Measurements from ENCODE around the gene RCN1. TPM values are rescaled to one million over a fixed set of nuclear protein-coding genes. Genes with fewer than 3 reads are reported as not detected.

The RCN1 gene
- total and polyA plus RNA-seq, 4 donors: 35.9 to 58.1 (median 46.4) TPM

DNA sequence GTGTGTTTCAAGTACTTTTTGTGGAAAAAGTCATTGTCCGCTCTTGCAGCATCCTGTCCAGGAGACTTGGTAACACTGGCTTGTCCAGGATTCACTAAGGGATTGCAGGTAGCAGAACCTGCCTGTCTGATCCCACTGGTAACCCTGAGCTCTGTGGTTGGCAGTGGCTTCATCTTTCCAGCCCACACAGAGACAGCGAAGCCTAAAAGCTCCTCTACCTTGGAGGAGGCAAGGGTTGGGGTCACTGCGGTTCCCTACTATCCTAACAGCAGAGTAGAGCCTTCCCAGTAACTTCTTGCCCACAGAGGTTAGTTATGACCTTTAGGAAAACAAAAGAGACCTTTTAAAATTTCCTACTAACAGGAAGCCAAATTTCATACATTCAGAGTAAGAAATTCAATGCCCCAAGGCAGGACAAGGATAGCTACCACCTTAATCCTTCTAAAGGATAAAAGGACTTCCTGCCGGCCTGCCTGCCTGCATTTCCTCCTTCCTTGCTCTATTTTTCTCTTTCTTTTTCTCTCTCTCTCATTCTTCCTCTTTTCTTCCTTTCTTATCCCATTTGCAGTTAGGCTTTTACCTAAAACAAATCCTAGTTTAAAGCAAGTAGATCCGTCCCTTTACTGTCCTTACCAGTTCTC, 8.4 kb upstream of the RCN1 start:
- Histone ChIP-seq H3K9ac (ENCODE audit: low read depth in 1 of 2, low read length in 2 of 2) (no peak overlapping the region), H3K9me3 (ENCODE audit: control insufficient read depth in 4 of 4, low read length in 3 of 4) (no peaks in the 10 kb centered on the region), H3K36me3 (ENCODE audit: control insufficient read depth in 4 of 4, insufficient read depth in 3 of 4, low read depth in 1 of 4, low read length in 3 of 4) (no peaks in the 10 kb centered on the region), H3K4me3 (ENCODE audit: low read depth in 1 of 3, low read length in 3 of 3) (no peak overlapping the region), H3K27me3 (ENCODE audit: control insufficient read depth in 4 of 4, insufficient read depth in 4 of 4, low read length in 3 of 4) (no peaks in the 10 kb centered on the region), H3K4me1 (ENCODE audit: control insufficient read depth in 4 of 4, insufficient read depth in 4 of 4, low read length in 3 of 4) (no peaks in the 10 kb centered on the region), H3K27ac (ENCODE audit: low read depth in 1 of 2, low read length in 2 of 2) (no peak overlapping the region)
- 84% methylated on average over 5 of the region's 5 CpGs for WGBS
- no peak for DNase-seq (ENCODE audit: low spot score)
- TF ChIP-seq YY1 (IDR thresholded peaks at IDR 0.05) (no peak), ZBTB33 (IDR thresholded peaks at IDR 0.05) (no peak), FOXA1 (IDR thresholded peaks at IDR 0.05) (no peak), FOXA2 (IDR thresholded peaks at IDR 0.05) (no peak), HNF4G (IDR thresholded peaks at IDR 0.05) (no peak), RAD21 (IDR thresholded peaks at IDR 0.05) (no peak), SP1 (IDR thresholded peaks at IDR 0.05) (no peak), TAF1 (conservative IDR thresholded peaks at IDR 0.05) (no peak), CTCF (IDR thresholded peaks at IDR 0.05; ENCODE audit: low read depth, low read length, missing input control) (no peak), NR2F2 (IDR thresholded peaks at IDR 0.05) (no peak), GABPA (IDR thresholded peaks at IDR 0.05 in 1 of 2, conservative IDR thresholded peaks at IDR 0.05 in 1 of 2) (no peak), RXRA (IDR thresholded peaks at IDR 0.05) (no peak), ATF3 (IDR thresholded peaks at IDR 0.05) (no peak), EGR1 (IDR thresholded peaks at IDR 0.05; ENCODE audit: low read depth in 2 of 2) (no peak)

- no peak overlapping the region for H3K4me3 ChIP-seq (ENCODE audit: low read depth in 1 of 3, low read length in 3 of 3)
- TF ChIP-seq FOXA1 (IDR thresholded peaks at IDR 0.05) (no peak), CTCF (IDR thresholded peaks at IDR 0.05; ENCODE audit: low read depth, low read length, missing input control) (no peak), ATF3 (IDR thresholded peaks at IDR 0.05) (no peak), HNF4G (IDR thresholded peaks at IDR 0.05) (no peak), RXRA (IDR thresholded peaks at IDR 0.05) (no peak), REST (IDR thresholded peaks at IDR 0.05) (no peak), ZBTB33 (IDR thresholded peaks at IDR 0.05) (no peak), TAF1 (conservative IDR thresholded peaks at IDR 0.05) (no peak)
- H3K27ac ChIP-seq (ENCODE audit: low read depth in 1 of 2, low read length in 2 of 2): no peak overlapping the region
- no peaks in the 10 kb centered on the region for H3K36me3 ChIP-seq (ENCODE audit: control insufficient read depth in 4 of 4, insufficient read depth in 3 of 4, low read depth in 1 of 4, low read length in 3 of 4)
- WGBS: 95% methylated on average over 1 of the region's 1 CpG
- H3K9me3 ChIP-seq (ENCODE audit: control insufficient read depth in 4 of 4, low read length in 3 of 4): no peaks in the 10 kb centered on the region
- peaks cover 2 to 18% (median 13%) of the 10 kb centered on the region in 4 donors for H3K4me1 ChIP-seq (ENCODE audit: control insufficient read depth in 4 of 4, insufficient read depth in 4 of 4, low read length in 3 of 4)
- DNase-seq (ENCODE audit: low spot score): no peak
- H3K27me3 ChIP-seq (ENCODE audit: control insufficient read depth in 4 of 4, insufficient read depth in 4 of 4, low read length in 3 of 4): no peaks in the 10 kb centered on the region
- H3K9ac ChIP-seq (ENCODE audit: low read depth in 1 of 2, low read length in 2 of 2): no peak overlapping the region
Measured at GRCh38 chr11:32087597-32087996, 3.3 kb upstream of the RCN1 start.
